Measurements from ENCODE around the gene KDM3B. TPM values are rescaled to one million over a fixed set of nuclear protein-coding genes. Genes with fewer than 3 reads are reported as not detected.

KDM3B gene
- total and polyA plus RNA-seq, 12 donors: 11.9 to 57.3 (median 46.7) TPM

DNA sequence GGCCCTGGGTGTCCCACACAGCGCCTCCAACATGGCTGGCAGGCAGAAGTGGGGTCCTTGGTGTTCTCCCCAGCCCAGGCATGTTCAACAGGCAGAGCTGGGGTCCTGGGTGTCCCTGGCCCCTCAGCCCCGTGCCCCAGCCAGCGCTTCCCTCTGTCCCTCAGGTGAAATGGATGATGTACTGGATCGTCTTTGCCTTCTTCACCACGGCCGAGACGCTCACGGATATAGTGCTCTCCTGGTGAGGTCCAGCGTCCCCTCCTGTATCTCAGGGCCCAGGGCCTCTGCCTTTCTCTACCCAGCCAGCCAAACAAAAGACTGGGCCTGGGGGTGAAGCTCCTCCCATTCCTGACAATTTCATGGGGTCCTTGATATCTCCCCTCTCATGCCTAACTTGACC, 88.7 kb downstream of the KDM3B start:
- Histone ChIP-seq H3K27ac (no peak overlapping the region), H3K27me3 (peaks cover 0 to 6% (median 0%) of the 10 kb centered on the region in 7 donors), H3K36me3 (peaks cover 0 to 15% (median 0%) of the 10 kb centered on the region in 9 donors), H3K4me3 (no peak overlapping the region), H3K9me3 (no peaks in the 10 kb centered on the region), H3K4me1 (peaks cover 0 to 33% (median 22%) of the 10 kb centered on the region in 9 donors)
- TF ChIP-seq, protein P1, sequence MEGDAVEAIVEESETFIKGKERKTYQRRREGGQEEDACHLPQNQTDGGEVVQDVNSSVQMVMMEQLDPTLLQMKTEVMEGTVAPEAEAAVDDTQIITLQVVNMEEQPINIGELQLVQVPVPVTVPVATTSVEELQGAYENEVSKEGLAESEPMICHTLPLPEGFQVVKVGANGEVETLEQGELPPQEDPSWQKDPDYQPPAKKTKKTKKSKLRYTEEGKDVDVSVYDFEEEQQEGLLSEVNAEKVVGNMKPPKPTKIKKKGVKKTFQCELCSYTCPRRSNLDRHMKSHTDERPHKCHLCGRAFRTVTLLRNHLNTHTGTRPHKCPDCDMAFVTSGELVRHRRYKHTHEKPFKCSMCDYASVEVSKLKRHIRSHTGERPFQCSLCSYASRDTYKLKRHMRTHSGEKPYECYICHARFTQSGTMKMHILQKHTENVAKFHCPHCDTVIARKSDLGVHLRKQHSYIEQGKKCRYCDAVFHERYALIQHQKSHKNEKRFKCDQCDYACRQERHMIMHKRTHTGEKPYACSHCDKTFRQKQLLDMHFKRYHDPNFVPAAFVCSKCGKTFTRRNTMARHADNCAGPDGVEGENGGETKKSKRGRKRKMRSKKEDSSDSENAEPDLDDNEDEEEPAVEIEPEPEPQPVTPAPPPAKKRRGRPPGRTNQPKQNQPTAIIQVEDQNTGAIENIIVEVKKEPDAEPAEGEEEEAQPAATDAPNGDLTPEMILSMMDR (IDR thresholded peaks at IDR 0.05): no peak
- ATAC-seq (no peak), DNase-seq (no peak)
- WGBS, 2 donors: 85 to 95% methylated on average over 9 of the region's 9 CpGs
- intact Hi-C loops (cut with DNase I): no loop called here

DNA sequence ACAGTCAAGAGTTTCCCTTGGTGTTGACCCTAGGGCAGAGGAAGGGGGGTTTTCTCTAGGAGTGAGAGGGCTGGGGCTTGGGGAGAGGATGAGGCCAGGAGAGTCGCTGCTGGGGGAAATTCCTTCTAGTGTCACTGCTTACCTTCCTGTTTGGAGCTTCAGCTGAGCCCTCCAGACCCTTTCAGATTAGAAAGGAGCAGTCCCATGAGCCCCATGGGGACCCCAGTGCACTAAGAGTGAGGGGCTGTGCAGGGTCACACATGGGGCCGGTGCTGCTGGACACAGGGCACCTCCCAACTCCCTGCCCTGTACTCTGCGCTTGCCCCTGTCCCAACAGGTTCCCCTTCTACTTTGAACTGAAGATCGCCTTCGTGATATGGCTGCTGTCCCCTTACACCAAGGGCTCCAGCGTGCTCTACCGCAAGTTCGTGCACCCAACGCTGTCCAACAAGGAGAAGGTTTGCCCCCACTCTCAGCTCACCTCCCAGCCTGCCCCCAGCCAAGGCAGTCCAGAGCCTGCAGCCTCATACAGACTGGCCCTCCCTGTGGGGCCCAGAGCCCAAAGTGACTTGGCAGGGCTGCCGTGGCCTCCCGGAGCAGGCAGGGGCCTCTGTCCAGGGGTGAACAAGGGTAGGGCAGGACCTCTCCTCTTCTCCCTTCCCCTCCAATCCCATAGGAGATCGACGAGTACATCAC, 91.7 kb downstream of the KDM3B start:
- intact Hi-C loops (cut with DNase I): no loop called here
- no peaks in the 10 kb centered on the region for H3K9me3 ChIP-seq
- peaks cover 0 to 10% (median 8%) of the 10 kb centered on the region in 9 donors for H3K4me1 ChIP-seq
- H3K36me3 ChIP-seq: peaks cover 0 to 4% (median 0%) of the 10 kb centered on the region in 9 donors
- TF ChIP-seq, protein P1 (IDR thresholded peaks at IDR 0.05): no peak
- no peak overlapping the region for H3K4me3 ChIP-seq
- no peak for DNase-seq
- WGBS, 2 donors: 83 to 93% methylated on average over 13 of the region's 13 CpGs
- peaks cover 0 to 4% (median 0%) of the 10 kb centered on the region in 7 donors for H3K27me3 ChIP-seq
- H3K27ac ChIP-seq: no peak overlapping the region
- no peak for ATAC-seq

DNA sequence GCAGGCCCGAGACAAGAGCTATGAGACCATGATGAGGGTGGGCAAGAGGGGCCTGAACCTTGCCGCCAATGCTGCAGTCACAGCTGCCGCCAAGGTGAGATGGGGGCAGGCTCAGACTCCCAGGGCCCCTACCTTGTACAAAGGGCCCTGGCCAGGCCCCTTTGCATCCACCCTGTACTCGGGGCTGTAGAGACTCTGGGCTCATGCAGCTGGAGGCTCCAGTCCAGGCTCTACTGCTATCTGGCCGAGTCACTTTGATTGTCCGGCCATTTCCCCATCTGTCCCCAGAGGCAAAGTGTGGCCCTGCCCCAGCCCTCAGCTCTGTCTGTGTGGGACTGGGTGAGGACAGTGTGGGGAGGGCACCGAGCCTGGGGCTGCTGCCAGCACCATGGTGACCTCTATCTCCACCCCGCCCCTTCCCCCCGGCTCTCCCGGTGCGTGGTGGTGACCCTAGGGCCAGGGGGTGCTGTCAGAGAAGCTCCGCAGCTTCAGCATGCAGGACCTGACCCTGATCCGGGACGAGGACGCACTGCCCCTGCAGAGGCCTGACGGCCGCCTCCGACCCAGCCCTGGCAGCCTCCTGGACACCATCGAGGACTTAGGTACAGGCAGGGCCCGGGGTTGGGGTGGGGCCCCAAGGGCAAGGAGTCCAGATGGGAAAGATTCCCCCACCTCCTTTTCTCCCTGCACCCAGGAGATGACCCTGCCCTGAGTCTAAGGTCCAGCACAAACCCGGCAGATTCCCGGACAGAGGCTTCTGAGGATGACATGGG, 92.5 kb downstream of the KDM3B start:
- peaks cover 0 to 8% (median 6%) of the 10 kb centered on the region in 9 donors for H3K4me1 ChIP-seq
- H3K4me3 ChIP-seq: no peak overlapping the region
- DNase-seq: no peak
- TF ChIP-seq, protein P1 (IDR thresholded peaks at IDR 0.05): no peak
- H3K36me3 ChIP-seq: peaks cover 0 to 4% (median 0%) of the 10 kb centered on the region in 9 donors
- WGBS, 2 donors: 84 to 86% methylated on average over 22 of the region's 22 CpGs
- intact Hi-C loops (cut with DNase I): no loop called here
- no peaks in the 10 kb centered on the region for H3K27me3 ChIP-seq
- H3K27ac ChIP-seq: no peak overlapping the region
- ATAC-seq: peak in 1 of 8 donors; percentile 14
- no peaks in the 10 kb centered on the region for H3K9me3 ChIP-seq

- DNase-seq (no peak), ATAC-seq (no peak)
- intact Hi-C loops (cut with DNase I): no loop called here
- no peaks in the 10 kb centered on the region for H3K9me3 ChIP-seq
- TF ChIP-seq, protein P1 (IDR thresholded peaks at IDR 0.05): no peak
- WGBS, 2 donors: 85 to 88% methylated on average over 18 of the region's 18 CpGs
- peaks cover 0 to 4% (median 0%) of the 10 kb centered on the region in 9 donors for H3K36me3 ChIP-seq
- H3K27ac ChIP-seq: no peak overlapping the region
- no peak overlapping the region for H3K4me3 ChIP-seq
- peaks cover 0 to 12% (median 9%) of the 10 kb centered on the region in 9 donors for H3K4me1 ChIP-seq
- H3K27me3 ChIP-seq: no peaks in the 10 kb centered on the region
Observed at GRCh38 chr5:138445547-138446271, 93.2 kb downstream of the KDM3B start.

Data from heart right ventricle (tissue), 16 donors.